GM12891 (cell line): ENCODE measurements around the gene KRT17.

Experiments used
- PAX5 ChIP-seq: IDR thresholded peaks from 2 replicates; pipeline ENCODE4 v1.6.1; 2011; ENCODE audit warnings: low read length, moderate library complexity, mild to moderate bottlenecking; ENCODE audit not compliant: insufficient read depth, severe bottlenecking
- POLR2A ChIP-seq: IDR thresholded peaks from 2 replicates; pipeline ENCODE4 v1.6.1; 2011; ENCODE audit warnings: low read depth, low read length, control low read depth
- POLR2AphosphoS5 ChIP-seq: IDR thresholded peaks from 2 replicates; pipeline ENCODE4 v1.6.1; 2011; ENCODE audit warnings: low read depth, low read length, control low read depth
- POU2F2 ChIP-seq: IDR thresholded peaks from 2 replicates; pipeline ENCODE4 v1.6.1; 2011; ENCODE audit warnings: low read depth, mild to moderate bottlenecking, control low read depth, low read length, moderate library complexity
- SPI1 ChIP-seq: IDR thresholded peaks from 2 replicates; pipeline ENCODE4 v1.6.1; 2011; ENCODE audit warnings: low read depth, low read length, control low read depth
- TAF1 ChIP-seq: IDR thresholded peaks from 2 replicates; pipeline ENCODE4 v1.6.1; 2011; ENCODE audit warnings: low read depth, low read length, control low read depth

GRCh38 chr17:41593306-41593981, 30.9 kb downstream of the KRT17 start:
- no peak for TF ChIP-seq POLR2AphosphoS5
- TF ChIP-seq TAF1, result no peak
- TF ChIP-seq POLR2A, result no peak
- no peak for TF ChIP-seq SPI1
- no peak for TF ChIP-seq POU2F2
- no peak for TF ChIP-seq PAX5
